GM21737 (cell line): ENCODE measurements around the gene MXRA7.

Experiments
- ATAC-seq: cut with Tn5 transposase; IDR thresholded peaks from one replicate; pipeline ENCODE4 v1.9.1; 2021; ENCODE audit warnings: mild to moderate bottlenecking, moderate library complexity; ENCODE audit not compliant: unreplicated experiment

MXRA7 gene

GRCh38 chr17:76681222-76682137 is 29.3 kb downstream of the MXRA7 start:
- no peak for ATAC-seq

DNA sequence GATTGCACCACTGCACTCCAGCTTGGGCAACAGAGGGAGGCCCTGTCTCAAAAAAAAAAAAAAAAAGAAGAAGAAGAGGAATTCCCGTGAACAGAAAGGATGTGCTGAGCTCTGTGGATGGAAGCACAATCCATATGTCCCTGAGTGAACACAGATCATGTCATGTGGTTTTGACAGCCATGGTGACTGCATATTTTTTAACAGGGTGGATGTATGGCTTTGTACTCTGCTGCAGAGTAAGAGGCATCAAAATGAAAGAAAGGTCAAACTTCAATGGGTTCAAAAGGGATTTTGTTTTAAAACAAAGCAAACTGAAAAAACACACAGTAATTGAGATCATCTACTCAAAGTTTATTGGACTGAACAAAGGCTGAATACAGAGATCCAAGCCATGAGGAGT is 31.5 kb downstream of the MXRA7 start:
- ATAC-seq, result no peak

GRCh38 chr17:76678330-76678729 is 32.4 kb downstream of the MXRA7 start:
- no peak for ATAC-seq

- ATAC-seq, result no peak
Observed at GRCh38 chr17:76677406-76677805, 33.4 kb downstream of the MXRA7 start.

- ATAC-seq, result no peak
Observed at GRCh38 chr17:76676629-76677028, 34.1 kb downstream of the MXRA7 start.

- no peak for ATAC-seq
Observed at GRCh38 chr17:76675648-76676047, 35.1 kb downstream of the MXRA7 start.

DNA sequence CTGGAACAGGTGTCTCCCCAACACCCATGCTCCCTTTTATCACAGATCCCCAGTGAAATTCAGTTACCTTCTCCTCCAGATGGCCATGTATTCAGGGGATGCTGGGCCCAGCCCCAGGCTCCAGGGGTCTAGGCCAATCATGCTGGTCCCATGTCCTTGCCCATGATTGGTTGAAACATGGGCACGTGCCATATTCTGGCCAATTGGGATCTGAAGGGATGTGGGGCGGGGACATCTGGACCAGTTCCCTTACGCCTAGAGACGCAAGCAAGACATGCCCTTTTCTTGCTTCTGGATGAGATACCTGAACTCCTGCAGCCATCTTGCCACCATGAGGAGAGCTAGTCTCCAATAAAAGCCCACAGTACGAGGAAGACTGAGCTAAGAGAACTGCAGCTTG is 36.2 kb downstream of the MXRA7 start:
- no peak for ATAC-seq

- ATAC-seq, result no peak
Observed at GRCh38 chr17:76673729-76674128, 37.0 kb downstream of the MXRA7 start.

- no peak for ATAC-seq
Observed at GRCh38 chr17:76672892-76673291, 37.9 kb downstream of the MXRA7 start.

GRCh38 chr17:76672270-76672851 is 38.4 kb downstream of the MXRA7 start:
- ATAC-seq, result no peak

DNA sequence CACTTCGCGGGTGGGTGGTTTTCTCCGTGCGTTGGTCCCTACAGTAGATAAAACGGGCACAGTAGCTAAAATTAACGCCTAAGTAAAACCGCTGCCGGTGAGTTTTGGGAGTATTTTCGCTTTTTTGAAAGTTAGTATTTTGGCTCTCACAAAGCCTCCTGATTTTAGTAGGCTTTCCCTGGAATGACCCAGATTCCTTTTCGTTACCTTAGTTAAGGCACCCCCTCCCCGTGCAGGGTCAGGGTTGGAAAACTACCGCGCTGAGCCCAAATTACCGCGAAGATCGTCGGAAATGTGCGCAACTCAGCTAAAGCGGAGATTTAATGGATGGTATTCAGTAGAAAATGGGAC is 38.9 kb downstream of the MXRA7 start:
- ATAC-seq, result peak; percentile 5

DNA sequence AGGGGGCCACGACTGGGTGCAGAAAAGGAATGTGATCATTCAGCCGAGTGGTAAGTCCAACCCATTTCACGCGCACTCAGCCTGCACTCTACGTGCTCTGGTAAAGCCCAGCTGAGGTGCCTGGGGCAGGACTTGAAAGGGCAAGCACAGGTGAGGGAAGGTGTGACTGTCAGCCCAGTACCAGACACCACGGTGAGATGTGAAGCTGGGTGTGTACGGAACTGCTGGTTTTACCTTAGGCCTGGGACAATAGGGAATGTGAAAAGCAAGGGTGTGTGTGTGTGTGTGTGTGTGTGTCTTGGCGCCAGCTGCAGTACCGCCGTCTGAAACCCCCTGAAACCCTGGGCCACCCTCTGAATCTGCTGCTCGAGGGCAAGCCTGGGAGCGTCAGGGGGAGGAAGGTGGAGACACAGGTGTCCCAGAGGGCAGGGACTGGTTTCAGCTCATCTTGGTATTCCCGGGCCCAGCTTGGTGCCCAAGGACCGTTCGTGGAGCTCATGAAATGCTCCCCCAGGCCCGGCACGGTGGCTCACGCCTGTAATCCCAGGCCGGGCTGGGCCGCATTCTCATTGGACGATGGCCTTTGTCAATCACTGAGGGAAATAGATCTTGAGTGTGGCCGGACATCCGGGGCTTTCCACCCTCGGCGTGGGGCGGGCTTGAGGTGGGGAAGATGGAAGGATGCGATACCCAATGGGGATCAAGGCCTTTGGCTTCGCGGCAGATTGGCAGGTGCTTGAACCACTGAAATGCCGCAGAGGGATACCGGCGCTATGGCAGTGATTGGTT is 39.4 kb downstream of the MXRA7 start:
- peak; percentile 95 for ATAC-seq

DNA sequence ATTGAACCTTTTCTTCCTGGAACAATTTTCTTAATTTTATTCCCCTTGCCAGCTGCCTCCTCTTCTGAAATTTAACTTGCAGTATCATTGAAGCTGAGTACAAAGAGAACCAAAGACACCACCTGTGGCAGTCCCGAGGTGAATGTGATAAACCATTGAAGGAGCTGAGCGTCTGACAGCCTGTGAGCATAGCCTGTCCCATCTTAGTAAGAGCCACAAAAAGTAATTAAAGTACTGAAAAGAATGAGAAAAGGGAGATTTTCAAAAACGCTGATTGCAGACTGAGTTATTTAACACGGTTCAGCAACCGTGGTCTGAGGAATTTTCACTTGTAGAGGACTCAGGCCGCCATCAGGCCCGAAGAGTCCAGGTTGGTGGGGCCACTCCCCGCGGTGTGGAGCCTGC is 40.0 kb downstream of the MXRA7 start:
- no peak for ATAC-seq

DNA sequence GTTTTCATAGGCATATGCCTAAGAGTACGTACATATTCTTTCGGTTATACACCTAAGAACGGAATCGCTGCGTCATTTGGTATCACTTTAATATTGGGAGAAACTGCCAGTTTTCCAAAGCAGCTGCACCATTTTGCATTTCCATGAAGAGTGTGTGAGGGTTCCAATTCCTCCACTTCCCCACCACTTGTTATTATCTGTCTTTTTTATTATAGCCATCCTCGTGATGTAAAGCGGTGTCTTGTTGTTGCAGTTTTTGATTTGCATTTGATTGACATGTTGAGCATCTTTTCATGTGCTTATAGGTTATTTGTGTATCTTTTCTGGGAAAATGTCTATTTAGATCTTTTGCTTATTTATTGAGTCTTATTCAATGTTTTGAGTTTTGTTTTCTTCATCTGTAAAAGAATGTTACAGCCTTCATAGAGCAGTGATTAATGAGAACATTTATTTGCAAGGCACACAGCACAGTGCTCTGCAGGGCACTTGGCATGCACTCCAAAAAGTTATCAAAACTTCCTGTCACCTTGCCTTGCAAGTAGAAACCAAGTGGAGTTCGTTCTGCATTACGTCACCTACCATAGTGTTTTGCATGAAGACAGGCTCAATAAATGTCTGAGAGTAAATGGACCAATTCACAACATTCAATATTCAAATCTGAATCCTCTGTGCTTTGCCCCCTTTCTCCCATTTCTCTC is 40.6 kb downstream of the MXRA7 start:
- ATAC-seq, result no peak

- ATAC-seq, result no peak
Observed at GRCh38 chr17:76667786-76668453, 42.8 kb downstream of the MXRA7 start.

GRCh38 chr17:76667491-76667755 is 43.3 kb downstream of the MXRA7 start:
- ATAC-seq, result no peak

DNA sequence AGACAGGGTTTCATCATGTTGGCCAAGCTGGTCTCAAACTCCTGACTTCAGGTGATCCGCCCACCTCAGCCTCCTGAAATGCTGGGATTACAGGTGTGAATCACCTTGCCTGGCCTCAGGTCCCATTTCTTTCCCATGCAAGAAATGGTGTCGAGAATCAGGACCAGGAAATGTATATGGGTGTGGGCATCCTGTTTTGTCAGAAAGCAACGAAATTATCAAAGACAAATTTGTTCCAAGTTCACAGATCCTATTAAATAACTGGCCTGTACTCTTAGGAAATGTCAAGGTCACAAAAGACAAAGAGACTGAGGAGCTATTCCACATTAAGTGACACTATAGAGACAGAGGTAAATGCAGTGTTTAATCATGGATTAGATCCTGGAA is 50.1 kb downstream of the MXRA7 start:
- ATAC-seq, result no peak

DNA sequence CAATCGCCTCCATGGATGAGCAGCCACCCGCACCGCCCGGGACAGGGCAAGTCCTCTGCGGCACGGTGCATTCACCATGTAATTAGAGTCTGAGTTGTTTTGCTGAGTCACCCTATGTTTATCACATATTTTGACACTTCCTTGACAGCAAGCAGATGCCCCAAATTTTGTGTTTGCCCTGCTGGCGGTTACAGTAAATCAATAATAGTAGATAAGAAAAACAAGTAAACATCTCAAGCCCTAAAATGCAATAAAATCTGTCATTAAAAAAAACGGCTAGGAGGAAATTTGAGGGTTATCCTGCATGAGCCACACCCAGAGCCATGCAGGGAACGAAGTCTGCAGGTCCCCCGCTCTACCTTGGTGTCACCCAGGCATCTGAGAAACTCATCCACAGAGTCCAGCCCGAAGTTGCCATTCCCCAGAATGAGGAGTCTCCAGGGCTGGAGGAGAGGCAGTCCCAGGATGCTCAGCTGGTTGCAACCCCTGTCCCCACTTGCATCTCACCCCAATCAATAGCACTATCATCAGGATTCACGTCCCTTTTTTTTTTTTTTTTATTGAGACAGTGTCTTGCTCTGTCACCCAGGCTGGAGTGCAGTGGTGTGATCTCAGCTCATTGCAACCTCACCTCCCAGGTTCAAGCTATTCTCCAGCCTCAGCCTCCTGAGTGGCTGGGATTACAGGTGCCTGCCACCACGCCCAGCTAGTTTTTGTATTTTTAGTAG is 50.7 kb downstream of the MXRA7 start:
- no peak for ATAC-seq

- no peak for ATAC-seq
Observed at GRCh38 chr17:76658242-76658662, 52.5 kb downstream of the MXRA7 start.
